H1 (cell line): ENCODE data around the gene POLR3H. TPM values are rescaled to one million over a fixed set of nuclear protein-coding genes. Genes with fewer than 3 reads are reported as not detected.

Experiments used
- CTCF ChIA-PET: fragments of 300-600 bp; sonication (Branson Sonifier 250); formaldehyde crosslinking; loops from one replicate; lab custom pipeline; 2021; ENCODE audit not compliant: partially characterized antibody; lab: Charles Lee
- POLR2A ChIA-PET: fragments of 300-600 bp; sonication (Branson Sonifier 250); formaldehyde crosslinking; loops from one replicate; lab custom pipeline; 2021; ENCODE audit warnings: inconsistent platforms; ENCODE audit not compliant: partially characterized antibody; lab: Charles Lee
- DNase-seq, 2 experiments: peaks; one replicate each; pipeline versions ENCODE4 v3.0.0 to v3.0.0-alpha.2; 2010 to 2022; ENCODE audit warnings: low spot score in 2 of 2, low read depth in 1 of 2, mixed read lengths in 1 of 2
- FAIRE-seq: peaks from 2 replicates; lab custom pipeline; 2011; peaks lifted over from hg19 to GRCh38; lab: Jason Lieb, UNC
- H2AFZ ChIP-seq: 2 replicates; pipeline ENCODE4 v1.8.1; 2012; ENCODE audit warnings: low read length, inconsistent platforms
- H2AK5ac ChIP-seq: 2 replicates; pipeline ENCODE4 v1.6.1; 2013; ENCODE audit warnings: low read depth, low read length
- H2BK120ac ChIP-seq: replicated peaks from 2 replicates; pipeline ENCODE3; 2013; ENCODE audit warnings: low read depth, low read length, inconsistent platforms
- H2BK12ac ChIP-seq: 2 replicates; pipeline ENCODE4 v1.6.1; 2013; ENCODE audit warnings: low read depth, low read length
- H2BK15ac ChIP-seq: 2 replicates; pipeline ENCODE4 v1.6.1; 2013; ENCODE audit warnings: low read length
- H2BK20ac ChIP-seq: 2 replicates; pipeline ENCODE4 v1.6.1; 2013; ENCODE audit warnings: low read length
- H2BK5ac ChIP-seq: 2 replicates; pipeline ENCODE4 v1.6.1; 2013; ENCODE audit warnings: low read depth, low read length
- H3K14ac ChIP-seq: 2 replicates; pipeline ENCODE4 v1.6.1; 2013; ENCODE audit warnings: inconsistent platforms; ENCODE audit not compliant: insufficient read length
- H3K18ac ChIP-seq: 2 replicates; pipeline ENCODE4 v1.6.1; 2013; ENCODE audit warnings: low read length; ENCODE audit errors: extremely low read depth
- H3K23ac ChIP-seq: 2 replicates; pipeline ENCODE4 v1.6.1; 2013; ENCODE audit warnings: inconsistent platforms; ENCODE audit not compliant: insufficient read length
- H3K23me2 ChIP-seq: 2 replicates; pipeline ENCODE4 v1.6.1; 2013; ENCODE audit warnings: low read depth, low read length
- H3K27ac ChIP-seq: 2 replicates; pipeline ENCODE4 v1.6.1; 2011; ENCODE audit warnings: low read depth, low read length, inconsistent platforms
- H3K27me3 ChIP-seq, 4 experiments: replicated peaks in 1 of 4; 1 replicate in 1 of 4; 2 replicates in 3 of 4; pipeline versions ENCODE4 v1.6.1 to v1.8.1; 2011 to 2013; ENCODE audit warnings: low read length in 3 of 4, mild to moderate bottlenecking in 3 of 4, inconsistent platforms in 2 of 4, mixed read lengths in 2 of 4, moderate library complexity in 1 of 4; ENCODE audit not compliant: control insufficient read depth in 3 of 4, insufficient read depth in 3 of 4; ENCODE audit errors: extremely low read depth in 1 of 4
- H3K36me3 ChIP-seq, 4 experiments: 2 replicates each; pipeline versions ENCODE4 v1.6.1 to v1.8.1; 2011 to 2013; ENCODE audit warnings: mild to moderate bottlenecking in 4 of 4, low read length in 3 of 4, moderate library complexity in 2 of 4, control low read depth in 1 of 4, inconsistent platforms in 1 of 4; ENCODE audit not compliant: insufficient read depth in 4 of 4, control insufficient read depth in 2 of 4
- H3K4ac ChIP-seq: replicated peaks from 2 replicates; pipeline ENCODE3; 2013; ENCODE audit warnings: low read length, low read depth, mixed read lengths, inconsistent platforms; ENCODE audit not compliant: insufficient read length
- H3K4me1 ChIP-seq, 4 experiments: replicated peaks in 1 of 4; 1 replicate in 1 of 4; 2 replicates in 3 of 4; pipeline versions ENCODE4 v1.6.1 to v1.8.1; 2011 to 2013; ENCODE audit warnings: low read length in 3 of 4, inconsistent platforms in 2 of 4, mixed read lengths in 1 of 4; ENCODE audit not compliant: insufficient read depth in 4 of 4, control insufficient read depth in 3 of 4
- H3K4me2 ChIP-seq, 2 experiments: 2 replicates each; pipeline versions ENCODE4 v1.6.1 to v1.8.1; 2011 to 2013; ENCODE audit warnings: low read depth in 2 of 2, low read length in 2 of 2, control low read depth in 1 of 2, inconsistent platforms in 1 of 2, mild to moderate bottlenecking in 1 of 2; ENCODE audit not compliant: insufficient read depth in 1 of 2
- H3K4me3 ChIP-seq, 4 experiments: fragments of 200-600, 300-600 bp in 1 of 4; sonication (generic), shearing (Covaris generic), sonication (Bioruptor Twin) in 1 of 4; 2 replicates each; pipeline versions ENCODE4 v1.5.1 to v1.8.1; 2011 to 2016; ENCODE audit warnings: low read length in 4 of 4, low read depth in 3 of 4, control low read depth in 2 of 4, inconsistent platforms in 2 of 4, mild to moderate bottlenecking in 2 of 4, mixed read lengths in 1 of 4, moderate library complexity in 1 of 4; ENCODE audit not compliant: insufficient read depth in 2 of 4; ENCODE audit errors: extremely low read depth in 1 of 4
- H3K56ac ChIP-seq: replicated peaks from 2 replicates; pipeline ENCODE3; 2013; ENCODE audit warnings: low read depth, mild to moderate bottlenecking, mixed read lengths, low read length, inconsistent platforms; ENCODE audit not compliant: insufficient read length
- H3K79me1 ChIP-seq: 2 replicates; pipeline ENCODE4 v1.6.1; 2013; ENCODE audit warnings: low read depth, low read length, control low read depth
- H3K79me2 ChIP-seq, 2 experiments: 2 replicates each; pipeline versions ENCODE4 v1.6.1 to v1.8.1; 2012 to 2013; ENCODE audit warnings: low read length in 2 of 2, mild to moderate bottlenecking in 2 of 2, inconsistent platforms in 1 of 2; ENCODE audit not compliant: insufficient read depth in 2 of 2, control insufficient read depth in 1 of 2
- H3K9ac ChIP-seq, 4 experiments: replicated peaks in 1 of 4; 1 replicate in 1 of 4; 2 replicates in 3 of 4; pipeline versions ENCODE4 v1.6.1 to v1.8.1; 2011 to 2013; ENCODE audit warnings: low read depth in 3 of 4, low read length in 3 of 4, control low read depth in 2 of 4, mild to moderate bottlenecking in 2 of 4, moderate library complexity in 2 of 4, inconsistent platforms in 1 of 4; ENCODE audit errors: extremely low read depth in 1 of 4
- H3K9me3 ChIP-seq, 2 experiments: 2 replicates each; pipeline versions ENCODE4 v1.6.1 to v1.8.1; 2012 to 2013; ENCODE audit warnings: mild to moderate bottlenecking in 2 of 2, moderate library complexity in 2 of 2, control low read depth in 1 of 2, inconsistent platforms in 1 of 2, low read depth in 1 of 2, low read length in 1 of 2, mixed read lengths in 1 of 2; ENCODE audit not compliant: insufficient read depth in 2 of 2
- H4K20me1 ChIP-seq, 2 experiments: replicated peaks in 1 of 2; 2 replicates each; pipeline versions ENCODE3 to v1.8.1; 2011 to 2013; ENCODE audit warnings: inconsistent platforms in 2 of 2, low read length in 2 of 2, mild to moderate bottlenecking in 1 of 2; ENCODE audit not compliant: insufficient read depth in 2 of 2, control insufficient read depth in 1 of 2
- H4K5ac ChIP-seq: 2 replicates; pipeline ENCODE4 v1.6.1; 2013; ENCODE audit warnings: low read length, low read depth, mixed read lengths, inconsistent platforms; ENCODE audit not compliant: insufficient read length
- H4K8ac ChIP-seq: 2 replicates; pipeline ENCODE4 v1.8.0; 2013; ENCODE audit warnings: mild to moderate bottlenecking, moderate library complexity, low read length, inconsistent platforms; ENCODE audit not compliant: insufficient read depth; ENCODE audit errors: extremely low read depth
- H4K91ac ChIP-seq: replicated peaks from 2 replicates; pipeline ENCODE3; 2013; ENCODE audit warnings: low read length, mixed read lengths, inconsistent platforms; ENCODE audit not compliant: insufficient read length
- MAFK ChIP-seq: IDR thresholded peaks from 2 replicates; pipeline ENCODE4 v1.6.1; 2012; ENCODE audit warnings: low read depth, mild to moderate bottlenecking, improper control_type of control experiment, low read length
- POLR2A ChIP-seq, 2 experiments: IDR thresholded peaks; 1 replicate in 1 of 2; 2 replicates in 1 of 2; pipeline ENCODE4 v1.6.1; 2011; ENCODE audit warnings: low read depth in 2 of 2, low read length in 2 of 2, mild to moderate bottlenecking in 2 of 2; ENCODE audit errors: control extremely low read depth in 1 of 2
- POU5F1 ChIP-seq: IDR thresholded peaks from 2 replicates; pipeline ENCODE4 v1.6.1; 2011; ENCODE audit warnings: low read depth, mild to moderate bottlenecking, low read length, moderate library complexity
- RAD21 ChIP-seq, 2 experiments: IDR thresholded peaks in 1 of 2; conservative IDR thresholded peaks in 1 of 2; 2 replicates each; pipeline ENCODE4 v1.6.1; 2011; ENCODE audit warnings: low read depth in 2 of 2, low read length in 2 of 2, improper control_type of control experiment in 1 of 2, inconsistent platforms in 1 of 2, mild to moderate bottlenecking in 1 of 2, moderate library complexity in 1 of 2
- SAP30 ChIP-seq: fragments of 300-600 bp; sonication (generic); IDR thresholded peaks from 2 replicates; pipeline ENCODE4 v1.7.1; 2012; ENCODE audit warnings: low read length, moderate library complexity, mild to moderate bottlenecking, inconsistent platforms; ENCODE audit not compliant: insufficient read depth, insufficient replicate concordance
- SUZ12 ChIP-seq: fragments of 200-600 bp; sonication (generic); IDR thresholded peaks from 2 replicates; pipeline ENCODE4 v1.6.1; 2012; ENCODE audit warnings: mild to moderate bottlenecking, inconsistent platforms, low read length, moderate library complexity, mixed read lengths
- TCF12 ChIP-seq: IDR thresholded peaks from 2 replicates; pipeline ENCODE4 v1.6.1; 2011; ENCODE audit warnings: low read depth, mild to moderate bottlenecking, low read length
- WGBS, 2 experiments: shearing (Covaris generic) in 1 of 2; methylation state at CpG; one replicate each; pipeline versions ENCODE4 v1.1.6 to v1.1.7; 2013 to 2015; ENCODE audit warnings: low lambda C conversion rate in 2 of 2, mixed read lengths in 2 of 2, inconsistent platforms in 1 of 2, low coverage in 1 of 2, missing lambda C conversion rate in 1 of 2; ENCODE audit not compliant: insufficient replicate concordance in 2 of 2, insufficient coverage in 1 of 2, insufficient read length in 1 of 2; ENCODE audit errors: extremely low coverage in 1 of 2, missing lambda C conversion rate in 1 of 2; 5-methylcytosine and 5-hydroxymethylcytosine counted together
- polyA plus RNA-seq, 7 experiments: library from polyadenylated mRNA; depleted of rRNA in 3 of 7; stranded (reverse) in 5 of 7; unstranded in 2 of 7; fragments of >200 nt in 5 of 7; fragments of 200-250 nt in 2 of 7; gene quantifications; 1 replicate in 5 of 7; 2 replicates in 1 of 7; 4 replicates in 1 of 7; pipeline versions ENCODE4 v1.2.1 to v1.2.3, GENCODE V29; 2011 to 2013; ENCODE audit warnings: missing spikeins in 2 of 7, mixed read lengths in 2 of 7
- total RNA-seq: library from RNA; stranded (reverse); fragmentation: NEBNext Ultra II Directional; extraction: Animal tissue kit (Norgen Biotek cat#: 25700); gene quantifications from 2 replicates; pipeline ENCODE4 v1.2.1, GENCODE V29; 2021
- TF ChIP-seq, protein P1 (sequence below): IDR thresholded peaks from 2 replicates; pipeline ENCODE4 v1.6.1; 2011; ENCODE audit warnings: low read depth, mild to moderate bottlenecking, low read length; ENCODE audit not compliant: insufficient read depth

POLR3H gene
- total and polyA plus RNA-seq, 2 of the 8 experiments (the other 6 are each of a cell fraction or from before 2014, with no cell fraction given), result 29.7 to 39.2 TPM

DNA sequence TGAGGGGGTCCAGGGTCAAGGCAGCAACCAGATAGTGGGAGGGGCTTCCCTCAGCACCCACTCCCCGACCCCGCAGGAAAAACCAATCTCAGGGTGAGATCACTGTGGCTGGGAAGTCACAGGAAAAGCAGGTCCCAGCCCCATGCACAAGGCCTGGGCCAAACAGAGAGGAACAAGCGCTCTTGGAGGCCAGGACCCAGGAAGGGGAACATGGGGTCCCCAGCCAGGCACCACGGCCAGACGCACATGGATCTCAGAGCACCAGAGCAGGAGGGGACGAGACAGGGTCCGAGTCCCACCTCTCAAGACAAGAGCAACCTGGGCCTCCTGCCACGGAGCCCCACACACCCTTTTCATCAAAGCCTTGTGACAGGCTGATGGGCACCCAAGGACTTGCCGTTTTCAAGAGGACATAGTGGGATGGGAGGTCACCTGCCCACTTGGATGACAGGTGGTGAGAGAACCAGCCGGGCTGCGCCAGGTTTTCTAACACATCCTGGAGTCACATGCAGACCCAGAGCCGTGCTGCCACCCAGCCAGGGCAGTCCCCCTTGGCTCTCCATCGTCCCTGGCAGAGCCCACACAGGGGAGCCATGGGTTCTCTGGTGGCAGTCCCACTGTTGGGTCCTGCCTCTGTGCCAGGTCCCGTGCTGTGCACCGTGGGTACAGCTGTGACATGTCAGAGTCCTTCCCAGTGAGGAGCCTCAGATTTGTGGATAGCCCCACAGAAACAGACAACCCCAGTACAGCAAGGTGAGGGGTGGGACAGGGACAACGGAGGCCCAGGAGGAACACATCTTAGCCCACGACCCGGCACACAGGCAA lies 13.2 kb downstream of the POLR3H start:
- Histone ChIP-seq H3K4me2 (no peak overlapping the region), H3K4ac (no peak overlapping the region), H3K4me3 (no peak overlapping the region), H2BK12ac (no peak overlapping the region), H3K14ac (no peak overlapping the region), H3K4me1 (peaks cover 0 to 7% (median 3%) of the 10 kb centered on the region in 4 experiments; a peak in 3 of 7 replicates), H3K9me3 (no peaks in the 10 kb centered on the region), H3K23ac (no peak overlapping the region), H3K18ac (no peak overlapping the region), H3K9ac (no peak overlapping the region), H3K27ac (no peak overlapping the region), H2BK15ac (no peak overlapping the region), H4K5ac (no peak overlapping the region), H3K23me2 (no peaks in the 10 kb centered on the region), H2BK5ac (no peak overlapping the region), H2AFZ (no peak overlapping the region), H3K79me1 (0 out of 2 replicates have a peak, but pooled peaks cover 2% of the 10 kb centered on the region), H2BK20ac (no peak overlapping the region), H4K91ac (no peak overlapping the region), H4K8ac (peak overlapping the region; percentile 45), H3K56ac (no peak overlapping the region), H3K36me3 (peaks cover 24 to 45% (median 35%) of the 10 kb centered on the region in 4 experiments), H2AK5ac (no peak overlapping the region), H4K20me1 (peaks cover 11 to 36% of the 10 kb centered on the region in 2 experiments), H3K79me2 (no peaks in the 10 kb centered on the region; a peak in 1 of 4 replicates), H3K27me3 (no peaks in the 10 kb centered on the region), H2BK120ac (no peak overlapping the region)
- ChIA-PET POLR2A (interaction anchor here (1.4 to 1.9 kb wide), 2 partner anchors 59 to 128 kb away, joined by 3 to 7 read pairs; partner anchors contain the start of gene PMM1), CTCF (interaction anchor here (0.5 to 2.3 kb wide), 11 partner anchors 8 to 240 kb away, joined by 3 to 19 read pairs (median 5); no protein-coding TSS in a partner anchor)
- no peak for TF ChIP-seq SAP30
- TF ChIP-seq POU5F1, result no peak
- TF ChIP-seq POLR2A (IDR thresholded peaks at IDR 0.05; ENCODE audit: control extremely low read depth in 1 of 2, low read depth in 2 of 2, low read length in 2 of 2), result no peak
- TF ChIP-seq TCF12, result no peak
- no peak for TF ChIP-seq MAFK
- TF ChIP-seq, protein P1, sequence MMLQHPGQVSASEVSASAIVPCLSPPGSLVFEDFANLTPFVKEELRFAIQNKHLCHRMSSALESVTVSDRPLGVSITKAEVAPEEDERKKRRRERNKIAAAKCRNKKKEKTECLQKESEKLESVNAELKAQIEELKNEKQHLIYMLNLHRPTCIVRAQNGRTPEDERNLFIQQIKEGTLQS, result no peak
- TF ChIP-seq SUZ12, result no peak
- TF ChIP-seq RAD21 (IDR thresholded peaks at IDR 0.05 in 1 of 2, conservative IDR thresholded peaks at IDR 0.05 in 1 of 2; ENCODE audit: low read depth in 2 of 2, low read length in 2 of 2), result no peak
- 88% methylated on average over 18 of the region's 18 CpGs; no CpG with 5 or more reads in 1 of the 2 experiments for WGBS, 2 experiments
- DNase-seq, result no peak
- no peak for FAIRE-seq
